ENCODE measurements around the gene ARHGAP8. TPM values are rescaled to one million over a fixed set of nuclear protein-coding genes. Genes with fewer than 3 reads are reported as not detected.

ARHGAP8 gene
- polyA plus RNA-seq, 3 donors, result 0.03 TPM; not detected in 2

GRCh38 chr22:44871782-44872181 is 119.4 kb downstream of the ARHGAP8 start:
- no CpG with 5 or more reads among the region's 3 CpGs for WGBS (ENCODE audit: insufficient coverage)
- no peak for DNase-seq
- Histone ChIP-seq H3K4me1 (ENCODE audit: control insufficient read depth in 1 of 2, insufficient read depth in 2 of 2, low read length in 2 of 2) (no peaks in the 10 kb centered on the region), H3K27ac (ENCODE audit: low read depth in 1 of 2, low read length in 2 of 2) (no peak overlapping the region), H4K20me1 (ENCODE audit: insufficient read depth, low read length) (no peaks in the 10 kb centered on the region), H3K27me3 (ENCODE audit: control insufficient read depth in 2 of 2, insufficient read depth in 2 of 2, low read length in 2 of 2) (no peaks in the 10 kb centered on the region), H3K9me3 (replicated peaks in 1 of 2; ENCODE audit: control insufficient read depth in 1 of 2, insufficient read depth in 1 of 2, low read length in 2 of 2) (peaks cover 12 to 24% of the 10 kb centered on the region in 2 donors), H3K36me3 (replicated peaks in 1 of 2; ENCODE audit: control insufficient read depth in 1 of 2, insufficient read depth in 2 of 2, low read length in 2 of 2) (no peaks in the 10 kb centered on the region), H2AFZ (ENCODE audit: insufficient read depth, low read depth, low read length, poor library complexity, severe bottlenecking) (no peak overlapping the region), H3K79me2 (ENCODE audit: insufficient read depth, low read length) (no peaks in the 10 kb centered on the region), H3K4me2 (replicated peaks; ENCODE audit: extremely low read depth, low read length, poor library complexity, severe bottlenecking) (no peak overlapping the region), H3K9ac (ENCODE audit: insufficient read depth, low read length, poor library complexity, severe bottlenecking) (no peak overlapping the region), H3K4me3 (replicated peaks in 1 of 3; ENCODE audit: low read depth in 2 of 3, low read length in 3 of 3) (no peak overlapping the region)
- Mint-ChIP-seq H3K27me3 (ENCODE audit: low read depth in 3 of 3) (peaks cover 3 to 7% (median 6%) of the 10 kb centered on the region in 3 donors), H3K27ac (no peak overlapping the region), H3K36me3 (no peaks in the 10 kb centered on the region), H3K9me3 (peaks cover 10 to 21% (median 18%) of the 10 kb centered on the region in 7 donors), H3K4me1 (no peaks in the 10 kb centered on the region), H3K4me3 (no peak overlapping the region)
- TF ChIP-seq CTCF (IDR thresholded peaks at IDR 0.05), result no peak
- intact Hi-C loops (cut with micrococcal nuclease), result no loop called here

GRCh38 chr22:44876921-44877320 is 124.5 kb downstream of the ARHGAP8 start:
- H3K4me3 Mint-ChIP-seq, result no peak overlapping the region

More at GRCh38 chr22:44876921-44877320, 124.5 kb downstream of the ARHGAP8 start:
- Histone ChIP-seq H3K9me3 (replicated peaks in 1 of 2; ENCODE audit: control insufficient read depth in 1 of 2, insufficient read depth in 1 of 2, low read length in 2 of 2) (peaks cover 10 to 27% of the 10 kb centered on the region in 2 donors), H3K9ac (ENCODE audit: insufficient read depth, low read length, poor library complexity, severe bottlenecking) (no peak overlapping the region), H3K4me3 (replicated peaks in 1 of 3; ENCODE audit: low read depth in 2 of 3, low read length in 3 of 3) (no peak overlapping the region), H3K4me2 (replicated peaks; ENCODE audit: extremely low read depth, low read length, poor library complexity, severe bottlenecking) (no peak overlapping the region), H3K79me2 (ENCODE audit: insufficient read depth, low read length) (no peaks in the 10 kb centered on the region), H3K27me3 (ENCODE audit: control insufficient read depth in 2 of 2, insufficient read depth in 2 of 2, low read length in 2 of 2) (no peaks in the 10 kb centered on the region), H3K4me1 (ENCODE audit: control insufficient read depth in 1 of 2, insufficient read depth in 2 of 2, low read length in 2 of 2) (no peaks in the 10 kb centered on the region), H2AFZ (ENCODE audit: insufficient read depth, low read depth, low read length, poor library complexity, severe bottlenecking) (no peak overlapping the region), H3K36me3 (replicated peaks in 1 of 2; ENCODE audit: control insufficient read depth in 1 of 2, insufficient read depth in 2 of 2, low read length in 2 of 2) (no peaks in the 10 kb centered on the region), H3K27ac (ENCODE audit: low read depth in 1 of 2, low read length in 2 of 2) (no peak overlapping the region), H4K20me1 (ENCODE audit: insufficient read depth, low read length) (no peaks in the 10 kb centered on the region)
- intact Hi-C loops (cut with micrococcal nuclease), result no loop called here
- H3K27me3 Mint-ChIP-seq (ENCODE audit: low read depth in 3 of 3), result peaks cover 3 to 5% (median 5%) of the 10 kb centered on the region in 3 donors
- peaks cover 12 to 30% (median 21%) of the 10 kb centered on the region in 7 donors for H3K9me3 Mint-ChIP-seq
- TF ChIP-seq CTCF (IDR thresholded peaks at IDR 0.05), result no peak
- H3K4me1 Mint-ChIP-seq, result no peaks in the 10 kb centered on the region
- DNase-seq, result no peak
- no peak overlapping the region for H3K27ac Mint-ChIP-seq
- WGBS (ENCODE audit: insufficient coverage), result 100% methylated on average over 1 of the region's 4 CpGs
- no peaks in the 10 kb centered on the region for H3K36me3 Mint-ChIP-seq

All from CD14-positive monocyte (primary cell).